Lung (tissue), 12 donors: ENCODE results near the gene TCF19. TPM values are rescaled to one million over a fixed set of nuclear protein-coding genes. Genes with fewer than 3 reads are reported as not detected.
A peak's percentile ranks its signal among the peaks of the same experiment; 100 is the strongest.

Source experiments
- ATAC-seq: fragments of 200-7000 bp; cut with Tn5 transposase; one replicate; pipeline ENCODE4 v1.9.1; 2020; ENCODE audit warnings: moderate number of reproducible peaks; ENCODE audit not compliant: insufficient read depth, low FRiP score
- DNase-seq, 3 donors: peaks; one replicate each; pipeline ENCODE4 v3.0.0-alpha.2; 2013 to 2017
- H3K27ac ChIP-seq, 2 donors: one replicate each; pipeline ENCODE4 v1.5.1; 2013; ENCODE audit warnings: mild to moderate bottlenecking in 2 of 2, moderate library complexity in 2 of 2, control low read depth in 1 of 2, inconsistent platforms in 1 of 2, low read depth in 1 of 2, low read length in 1 of 2
- H3K27me3 ChIP-seq, 3 donors: one replicate each; pipeline ENCODE4 v1.5.1; 2013; ENCODE audit warnings: low read length in 2 of 3; ENCODE audit not compliant: control insufficient read depth in 3 of 3, insufficient read depth in 3 of 3
- H3K36me3 ChIP-seq, 4 donors: one replicate each; pipeline ENCODE4 v1.5.1; 2013; ENCODE audit warnings: low read length in 4 of 4, mild to moderate bottlenecking in 1 of 4, moderate library complexity in 1 of 4; ENCODE audit not compliant: control insufficient read depth in 4 of 4, insufficient read depth in 4 of 4
- H3K4me1 ChIP-seq, 5 donors: one replicate each; pipeline ENCODE4 v1.5.1; 2013; ENCODE audit warnings: low read length in 5 of 5, mild to moderate bottlenecking in 2 of 5, moderate library complexity in 1 of 5; ENCODE audit not compliant: control insufficient read depth in 5 of 5, insufficient read depth in 5 of 5
- H3K4me3 ChIP-seq: one replicate; pipeline ENCODE4 v1.5.1; 2013; ENCODE audit warnings: mild to moderate bottlenecking, control low read depth, moderate library complexity
- H3K9ac ChIP-seq, 2 donors: one replicate each; pipeline ENCODE4 v1.5.1; 2013; ENCODE audit warnings: low read length in 2 of 2, control low read depth in 1 of 2; ENCODE audit not compliant: insufficient read depth in 1 of 2
- H3K9me3 ChIP-seq, 4 donors: one replicate each; pipeline ENCODE4 v1.5.1; 2013; ENCODE audit warnings: low read length in 3 of 4, mild to moderate bottlenecking in 1 of 4, moderate library complexity in 1 of 4; ENCODE audit not compliant: control insufficient read depth in 4 of 4, insufficient read depth in 3 of 4
- CTCF ChIP-seq: IDR thresholded peaks from 2 replicates; pipeline ENCODE4 v1.5.1; 2012; ENCODE audit warnings: mild to moderate bottlenecking; ENCODE audit errors: control extremely low read depth, extremely low read depth
- WGBS, 2 donors: extraction: QIAGEN DNeasy Blood & Tissue Kit; methylation state at CpG; one replicate each; pipeline ENCODE4 v1.1.7; 2013; 5-methylcytosine and 5-hydroxymethylcytosine counted together
- polyA plus RNA-seq, 2 donors: library from polyadenylated mRNA; stranded (reverse); fragments of 200-250 nt; gene quantifications; one replicate each; pipeline ENCODE4 v1.2.1, GENCODE V29; 2013
- total RNA-seq, 2 donors: library from RNA; depleted of rRNA in 1 of 2; stranded (reverse); fragments of >200 nt in 1 of 2; gene quantifications; one replicate each; pipeline ENCODE4 v1.2.1, GENCODE V29; 2014 to 2021
- donor health status: control.
- donor health status: control.
- donor health status: Bipolar disorder and iron deficiency.
- donor health status: healthy.
- donor health status: DM: yes; HTN: yes; CAD: no.

TCF19 gene
- total and polyA plus RNA-seq, 4 donors = 4.1 to 9.4 (median 5.1) TPM

GRCh38 chr6:31178143-31179041, 20.0 kb downstream of the TCF19 start:
- no peak for TF ChIP-seq CTCF
- H3K36me3 ChIP-seq = no peaks in the 10 kb centered on the region
- H3K4me1 ChIP-seq = peaks cover 0 to 10% (median 4%) of the 10 kb centered on the region in 5 donors
- ATAC-seq (no peak), DNase-seq (peak in 1 of 3 donors; percentile 10)
- no peaks in the 10 kb centered on the region for H3K27me3 ChIP-seq
- H3K9ac ChIP-seq = no peak overlapping the region
- WGBS, 2 donors = 54 to 56% methylated on average over 8 of the region's 8 CpGs
- no peak overlapping the region for H3K4me3 ChIP-seq
- H3K9me3 ChIP-seq = no peaks in the 10 kb centered on the region
- no peak overlapping the region for H3K27ac ChIP-seq

- Histone ChIP-seq H3K27ac (no peak overlapping the region), H3K4me3 (no peak overlapping the region), H3K4me1 (peaks cover 0 to 10% (median 4%) of the 10 kb centered on the region in 5 donors), H3K9me3 (no peaks in the 10 kb centered on the region), H3K9ac (no peak overlapping the region), H3K36me3 (no peaks in the 10 kb centered on the region), H3K27me3 (no peaks in the 10 kb centered on the region)
- 63 to 84% methylated on average over 4 of the region's 4 CpGs for WGBS, 2 donors
- no peak for TF ChIP-seq CTCF
- ATAC-seq = no peak
- no peak for DNase-seq
These were observed 20.6 kb downstream of the TCF19 start for GRCh38 chr6:31179042-31179386.

GRCh38 chr6:31179896-31180295, 21.5 kb downstream of the TCF19 start:
- peak overlapping the region in 1 of 2 donors; percentile 37 for H3K27ac ChIP-seq
- no peaks in the 10 kb centered on the region for H3K27me3 ChIP-seq
- no peak for TF ChIP-seq CTCF
- H3K9ac ChIP-seq = no peak overlapping the region
- no peaks in the 10 kb centered on the region for H3K9me3 ChIP-seq
- 95% methylated on average over 8 of the region's 8 CpGs for WGBS, 2 donors
- peaks cover 0 to 10% (median 4%) of the 10 kb centered on the region in 5 donors for H3K4me1 ChIP-seq
- H3K4me3 ChIP-seq = no peak overlapping the region
- H3K36me3 ChIP-seq = no peaks in the 10 kb centered on the region
- no peak for DNase-seq
- ATAC-seq = no peak
